Activated naive CD4-positive, alpha-beta T cell (primary cell): ENCODE data around the gene CAGE1.
"Not testable (repeated sequence)": the region's sequence is repeated elsewhere in the genome, so short reads cannot be mapped to it uniquely, and the experiment has no call there.

Experiments used
- DNase-seq, 4 experiments: peaks; one replicate each; lab custom pipeline; 2025; lab: John Stamatoyannopoulos, UW

Gene CAGE1

GRCh38 chr6:7338031-7338430, 51.5 kb downstream of the CAGE1 start:
- DNase-seq, result no peak

GRCh38 chr6:7335519-7335918, 54.0 kb downstream of the CAGE1 start:
- no peak for DNase-seq

GRCh38 chr6:7334685-7335084, 54.9 kb downstream of the CAGE1 start:
- DNase-seq, result no peak

DNA sequence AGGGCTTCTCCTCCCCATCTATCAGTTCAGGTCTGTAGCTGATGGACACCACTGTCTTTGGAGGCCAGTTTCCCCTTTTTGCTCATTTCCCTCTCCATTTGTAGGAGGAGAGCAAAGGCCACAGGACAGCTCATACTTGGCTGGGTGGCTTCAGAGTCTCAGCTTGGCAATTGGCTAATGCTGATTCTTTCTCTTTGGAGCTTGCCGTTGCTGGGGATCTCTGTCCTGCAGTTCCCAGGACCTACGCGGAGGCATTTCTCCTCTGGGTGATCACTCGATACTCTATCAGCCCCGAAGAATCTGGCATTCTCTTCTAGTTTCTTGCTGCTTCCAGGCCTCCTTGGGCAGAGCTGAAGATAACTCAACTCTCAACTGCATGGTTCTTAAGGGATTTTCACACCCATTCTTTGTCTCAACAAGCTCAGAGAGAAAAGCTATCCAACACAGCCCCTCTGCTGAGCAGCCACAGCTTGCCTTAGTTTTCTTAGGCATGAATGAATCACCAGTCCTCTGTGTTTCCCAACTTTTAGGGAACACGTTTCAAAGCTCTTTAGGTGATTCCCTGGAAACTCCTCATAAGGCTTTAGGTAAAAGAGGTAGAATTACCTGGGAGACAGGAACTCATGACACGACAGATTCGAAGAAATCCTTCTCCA, 57.3 kb downstream of the CAGE1 start:
- DNase-seq, result no peak

DNA sequence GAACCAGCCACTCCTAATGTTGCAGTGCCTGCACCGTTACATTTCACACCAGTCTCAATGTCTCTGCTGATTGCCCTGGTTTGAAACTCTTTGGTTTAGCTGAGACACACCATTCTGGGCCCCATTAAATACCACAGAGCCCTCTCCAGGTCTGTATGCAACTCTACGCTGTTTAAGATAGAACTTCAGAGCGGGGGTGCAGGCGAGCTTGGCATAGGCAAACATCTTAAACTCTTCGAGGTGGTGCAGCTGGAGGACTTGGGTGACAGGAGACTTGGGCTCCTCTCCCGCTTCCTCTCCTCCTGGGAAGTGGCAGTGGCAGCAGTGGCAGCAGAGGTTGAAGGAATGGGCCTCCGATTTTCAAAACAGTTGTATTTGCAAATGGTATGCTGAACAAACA, 58.1 kb downstream of the CAGE1 start:
- DNase-seq, result no peak

- DNase-seq, result no peak
Measured at GRCh38 chr6:7328243-7328642, 61.3 kb downstream of the CAGE1 start.

GRCh38 chr6:7325750-7326149, 63.8 kb downstream of the CAGE1 start:
- no peak for DNase-seq

- DNase-seq, result no peak
Measured at GRCh38 chr6:7324520-7324919, 65.0 kb downstream of the CAGE1 start.

DNA sequence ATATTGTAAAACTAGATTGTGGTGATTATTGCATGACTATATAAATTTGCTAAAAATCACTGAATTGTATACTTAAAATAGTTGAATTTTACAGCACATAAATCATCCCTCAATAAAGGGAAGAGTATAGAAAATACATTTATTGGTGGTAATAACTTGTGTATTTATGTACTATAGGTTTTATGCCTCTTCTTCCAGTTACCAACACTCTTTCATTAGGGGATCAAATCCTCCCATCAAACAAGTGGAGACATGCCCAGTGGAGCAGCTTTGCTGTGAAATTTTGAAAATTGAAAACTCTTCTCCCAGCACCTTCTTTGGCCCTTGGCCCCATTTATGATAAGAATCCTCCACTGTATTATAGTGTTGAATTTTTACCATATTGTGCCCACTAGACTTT, 66.5 kb downstream of the CAGE1 start:
- DNase-seq, result no peak

DNA sequence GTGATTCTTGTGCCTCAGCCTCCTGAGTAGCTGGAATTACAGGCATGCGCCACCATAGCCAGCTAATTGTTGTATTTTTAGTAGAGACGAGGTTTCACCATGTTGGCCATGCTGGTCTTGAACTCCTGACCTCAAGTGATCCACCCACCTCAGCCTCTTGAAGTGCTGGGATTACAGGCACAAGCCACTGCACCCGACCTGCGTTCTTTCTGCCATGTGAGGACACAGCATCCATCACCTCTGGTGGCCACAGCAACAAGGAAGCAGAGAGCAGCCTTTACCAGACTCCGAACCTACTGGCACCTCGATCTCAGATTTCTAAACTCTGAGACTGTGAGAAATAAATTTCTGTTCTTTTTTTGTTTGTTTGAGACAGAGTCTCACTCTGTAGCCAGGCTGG, 67.7 kb downstream of the CAGE1 start:
- DNase-seq, result not testable (repeated sequence)

- not testable (repeated sequence) for DNase-seq
Measured at GRCh38 chr6:7319406-7319805, 70.1 kb downstream of the CAGE1 start.

DNA sequence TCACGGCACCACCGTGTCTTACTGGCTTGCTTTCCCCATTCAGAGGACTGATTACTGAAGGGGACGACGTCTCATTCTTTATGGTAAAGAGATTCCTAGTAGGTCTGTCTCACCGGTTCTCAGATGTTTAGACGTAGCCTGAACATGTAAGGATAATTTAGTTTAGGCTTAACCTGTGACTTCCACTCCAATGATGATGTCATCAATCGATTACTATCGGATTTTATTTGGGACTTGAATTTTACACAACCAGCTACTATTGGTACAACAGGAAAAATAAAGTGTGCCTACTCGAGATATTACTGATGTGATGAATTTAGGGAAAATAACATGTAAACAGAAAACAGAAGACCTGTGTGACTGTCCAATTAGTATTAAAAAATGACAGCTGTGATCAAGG, 72.0 kb downstream of the CAGE1 start:
- no peak for DNase-seq

- no peak for DNase-seq
Measured at GRCh38 chr6:7316658-7317533, 72.6 kb downstream of the CAGE1 start.

GRCh38 chr6:7315948-7316365, 73.6 kb downstream of the CAGE1 start:
- DNase-seq, result no peak

GRCh38 chr6:7315087-7315947, 74.2 kb downstream of the CAGE1 start:
- not testable (repeated sequence) for DNase-seq

- no peak for DNase-seq
Measured at GRCh38 chr6:7314414-7314813, 75.1 kb downstream of the CAGE1 start.

GRCh38 chr6:7313505-7314165, 75.9 kb downstream of the CAGE1 start:
- no peak for DNase-seq

- DNase-seq, result peak; percentile 73 to 87 (median 80)
Measured at GRCh38 chr6:7312616-7313504, 76.7 kb downstream of the CAGE1 start, which contains the start of gene SSR1. Gene SSR1, minus strand, starts transcription at chr6:7313199. Its CDS starts 79 bp downstream, at chr6:7313120.

DNA sequence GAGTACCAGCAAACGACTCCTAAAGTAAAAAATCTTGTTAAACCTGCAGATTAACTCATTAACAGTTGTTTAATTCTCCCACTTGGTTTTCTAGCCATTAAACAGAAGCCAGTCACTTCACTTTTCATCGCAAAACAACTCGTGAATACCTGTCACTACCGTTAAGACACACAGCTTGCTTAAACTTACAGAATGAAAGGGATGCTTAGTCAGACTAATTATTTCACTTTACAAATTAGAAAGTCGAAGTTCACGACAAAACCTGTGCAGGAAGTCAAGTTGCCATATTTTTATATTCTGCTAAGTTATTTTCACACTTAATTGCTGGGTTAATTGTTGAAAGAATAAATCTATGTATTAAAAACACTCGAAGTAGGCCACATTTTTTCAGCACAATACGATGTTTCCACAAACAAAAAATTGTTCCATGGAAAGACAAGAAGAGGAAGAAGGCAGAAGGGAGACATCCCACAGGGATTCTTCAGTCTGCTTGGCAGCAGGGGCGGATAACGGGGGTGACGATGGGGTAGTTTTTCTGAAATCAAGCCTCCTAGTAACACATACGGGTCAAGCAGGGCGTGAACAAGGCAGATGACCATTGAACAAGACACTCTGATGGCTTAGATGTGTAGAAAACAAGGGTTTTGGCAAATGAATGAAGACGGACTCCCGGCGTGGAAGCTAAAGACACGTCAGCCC, 77.5 kb downstream of the CAGE1 start:
- no peak for DNase-seq

- no peak for DNase-seq
Measured at GRCh38 chr6:7311176-7311575, 78.4 kb downstream of the CAGE1 start.
